COLO829 (cell line): ENCODE results near the gene ETV3.

Experiments used
- DNase-seq: peaks from one replicate; pipeline ENCODE4 v3.0.0; 2012; ENCODE audit warnings: low spot score

The ETV3 gene

DNA sequence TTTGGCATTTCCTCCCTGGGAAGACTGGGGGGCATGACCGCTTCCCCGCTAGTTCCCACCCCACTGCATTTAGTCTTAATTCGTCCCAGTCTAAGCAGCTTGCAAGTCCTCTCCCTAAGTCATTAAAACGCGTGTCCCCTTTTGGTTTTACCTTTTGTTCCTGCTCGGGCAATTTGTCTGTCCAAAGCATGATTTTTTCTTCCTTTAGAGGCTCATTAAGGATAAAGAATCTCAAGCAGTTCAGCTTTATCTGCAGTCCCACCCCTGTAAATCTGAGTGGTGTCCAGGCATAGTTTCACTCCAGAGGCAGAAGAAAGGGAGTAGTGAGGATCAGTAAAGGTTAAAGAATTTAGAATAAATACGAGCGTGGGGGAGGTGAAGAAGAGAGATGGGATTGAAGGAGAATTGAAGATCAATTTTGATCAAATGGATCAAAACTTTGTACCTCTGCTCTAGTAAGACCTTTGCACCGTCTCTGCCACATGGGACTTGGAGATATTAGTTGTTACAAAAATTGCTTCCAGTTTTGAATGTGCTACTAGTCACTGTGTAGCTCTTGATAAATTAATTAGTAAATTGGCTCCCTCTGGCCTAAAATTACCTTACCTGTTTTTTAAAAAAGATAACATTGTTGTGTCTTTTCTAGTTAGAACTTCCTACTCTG lies 989 bp upstream of the ETV3 start:
- no peak for DNase-seq

GRCh38 chr1:157137408-157138219 lies 581 bp downstream of the ETV3 start:
- DNase-seq, result no peak

- no peak for DNase-seq
These were observed 1.2 kb downstream of the ETV3 start for GRCh38 chr1:157137046-157137407.

- DNase-seq, result no peak
These were observed 2.1 kb downstream of the ETV3 start for GRCh38 chr1:157136133-157136532.

- no peak for DNase-seq
These were observed 2.5 kb downstream of the ETV3 start for GRCh38 chr1:157135646-157136045.

DNA sequence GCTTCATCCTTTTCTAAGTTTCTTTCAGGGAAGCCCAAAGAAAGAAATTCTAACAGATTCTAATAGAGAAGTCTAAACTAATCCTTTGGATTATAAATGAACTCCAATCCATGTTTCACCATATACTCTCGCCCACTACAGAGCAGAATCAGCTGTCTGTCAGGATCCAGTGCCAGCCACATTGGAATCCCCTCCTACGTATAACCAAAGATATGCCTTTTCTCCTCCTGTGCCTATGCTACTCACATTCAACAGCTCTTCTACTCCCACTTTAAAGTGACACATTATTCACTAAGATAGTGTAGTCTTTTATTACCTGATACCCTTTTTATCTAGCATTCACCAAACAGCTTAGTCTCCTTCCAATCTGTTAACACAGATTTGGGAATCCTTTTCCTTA lies 3.1 kb downstream of the ETV3 start:
- no peak for DNase-seq

DNA sequence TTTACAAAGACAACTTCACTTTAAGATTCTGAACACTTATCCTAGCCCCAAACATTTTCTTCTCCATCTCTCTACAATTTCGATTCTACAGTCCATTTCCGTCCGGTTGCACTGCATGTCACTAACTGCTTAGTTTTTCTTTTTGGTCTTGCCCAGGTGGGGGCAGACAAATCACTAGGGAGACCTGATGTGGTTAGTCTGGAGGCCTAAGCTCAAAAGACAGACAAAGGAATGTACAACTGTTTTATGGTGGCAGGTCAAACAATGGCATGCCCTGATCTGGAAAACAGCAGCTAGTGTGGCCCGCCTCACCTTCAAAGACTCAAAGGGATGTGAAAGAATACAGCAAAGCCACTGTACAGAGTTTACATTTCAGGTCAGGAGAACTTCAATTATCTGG lies 3.8 kb downstream of the ETV3 start:
- no peak for DNase-seq

- no peak for DNase-seq
These were observed 4.8 kb downstream of the ETV3 start for GRCh38 chr1:157133426-157133825.

DNA sequence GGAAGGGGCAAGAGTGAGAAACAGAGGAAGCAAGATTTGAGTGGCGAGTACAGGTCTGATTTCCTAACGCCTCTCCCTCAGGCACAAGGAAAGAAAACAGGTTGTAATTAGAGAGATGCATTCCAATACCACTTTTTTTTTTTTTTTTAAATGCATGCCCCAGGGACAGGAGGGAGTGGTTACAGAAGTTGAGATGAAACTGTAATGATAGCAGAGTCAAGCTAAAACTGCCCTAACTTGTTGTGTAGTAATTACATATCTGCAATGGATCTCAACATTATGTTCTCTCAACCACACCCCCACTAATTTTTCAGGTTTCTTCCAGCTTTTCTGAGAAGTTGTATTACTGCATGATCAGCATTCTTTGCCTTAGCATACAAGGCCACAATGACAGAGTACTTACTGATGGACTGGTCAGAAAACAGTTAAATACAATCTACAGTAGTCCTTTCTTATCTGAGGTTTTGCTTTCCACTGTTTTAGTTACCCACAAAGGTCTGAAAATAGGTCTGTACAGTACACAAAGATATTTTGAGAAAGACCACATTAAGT lies 5.5 kb downstream of the ETV3 start:
- no peak for DNase-seq

- no peak for DNase-seq
These were observed 6.1 kb downstream of the ETV3 start for GRCh38 chr1:157132111-157132510.

DNA sequence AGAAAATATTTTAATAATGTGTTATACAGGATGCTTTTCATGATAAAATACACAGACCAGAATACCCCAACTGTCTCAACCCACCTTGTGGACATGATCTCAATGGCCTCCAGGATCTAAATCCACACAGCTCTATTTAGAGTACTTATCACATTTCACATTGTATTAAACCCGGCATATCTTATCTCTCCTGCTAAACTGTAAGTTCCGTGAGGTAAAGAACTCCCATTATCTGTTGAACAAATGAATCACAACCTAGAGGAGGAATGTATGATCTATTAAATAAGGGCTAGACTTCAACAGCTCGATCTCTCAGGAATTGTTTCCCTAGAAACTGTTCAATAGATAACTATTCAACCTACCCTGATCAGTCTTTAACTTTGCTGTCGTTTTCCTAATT lies 6.9 kb downstream of the ETV3 start:
- DNase-seq, result no peak

GRCh38 chr1:157124855-157125254 lies 13.3 kb downstream of the ETV3 start:
- no peak for DNase-seq

- DNase-seq, result no peak
These were observed 18.7 kb downstream of the ETV3 start for GRCh38 chr1:157119448-157119847.

- DNase-seq, result no peak
These were observed 19.2 kb downstream of the ETV3 start for GRCh38 chr1:157119008-157119407.

- no peak for DNase-seq
These were observed 20.6 kb downstream of the ETV3 start for GRCh38 chr1:157117527-157118057.

GRCh38 chr1:157116737-157117103 lies 21.5 kb downstream of the ETV3 start:
- DNase-seq, result no peak

DNA sequence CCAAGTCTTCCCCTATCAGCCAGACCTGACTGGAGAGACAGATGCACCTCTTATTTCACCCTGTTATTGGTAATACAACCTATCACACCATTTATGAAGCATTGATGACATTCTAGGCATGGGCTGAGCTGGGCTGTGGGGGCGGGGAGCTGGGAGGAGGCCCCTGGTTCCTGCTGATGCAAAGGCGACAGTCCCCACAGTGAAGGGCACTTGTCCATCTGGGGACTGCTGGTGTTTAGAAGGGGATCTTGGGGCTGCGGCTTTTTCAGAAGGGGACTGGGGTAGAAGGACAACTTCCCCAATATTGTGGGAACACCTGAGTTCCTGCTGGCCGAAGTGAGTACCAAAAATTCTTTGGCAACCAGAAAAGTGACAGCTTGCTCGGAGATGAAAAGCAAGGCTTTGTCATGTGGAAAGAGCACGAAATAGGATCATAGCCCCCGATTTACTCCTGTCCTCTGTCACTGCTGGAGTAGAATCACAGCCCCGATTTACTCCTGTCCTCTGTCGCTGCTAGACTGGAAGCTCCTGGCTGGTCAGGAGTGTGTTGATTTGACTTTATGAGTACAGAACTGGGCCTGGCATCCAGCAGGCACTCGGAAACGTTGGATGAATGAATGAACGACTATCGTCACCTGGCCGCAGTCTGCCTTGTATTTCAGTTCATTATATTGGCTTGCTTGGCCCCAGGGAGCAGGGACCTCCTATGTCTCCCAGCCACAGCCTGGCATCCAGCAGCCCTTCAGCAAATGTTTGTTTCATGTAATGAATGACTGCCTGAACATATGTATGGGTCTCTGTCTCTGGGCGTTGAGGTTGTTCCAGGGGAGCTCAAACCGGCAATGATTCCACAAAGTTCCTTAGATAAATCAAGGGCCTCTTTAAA lies 22.1 kb downstream of the ETV3 start:
- DNase-seq, result no peak

DNA sequence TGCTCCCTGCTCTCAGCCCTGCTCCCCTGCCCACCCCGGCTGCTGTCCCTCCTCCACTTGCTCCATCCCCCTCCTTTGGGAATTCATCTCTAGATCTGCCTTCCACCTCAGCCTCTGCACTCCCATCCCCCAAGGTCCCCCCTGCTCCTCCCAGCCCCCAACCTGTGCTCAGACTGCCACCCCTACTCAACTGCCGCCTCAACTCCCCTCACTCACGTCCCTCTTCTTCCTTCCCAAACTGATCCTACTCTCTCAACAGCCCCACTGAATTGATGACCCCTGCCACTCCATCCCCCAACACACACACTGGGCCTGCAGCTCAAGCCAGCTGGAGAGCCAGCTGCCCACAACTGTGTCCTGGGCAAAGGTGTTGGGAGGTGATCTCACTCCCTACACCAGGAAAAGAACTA lies 22.8 kb downstream of the ETV3 start:
- no peak for DNase-seq

- DNase-seq, result no peak
These were observed 23.7 kb downstream of the ETV3 start for GRCh38 chr1:157114183-157115121.

DNA sequence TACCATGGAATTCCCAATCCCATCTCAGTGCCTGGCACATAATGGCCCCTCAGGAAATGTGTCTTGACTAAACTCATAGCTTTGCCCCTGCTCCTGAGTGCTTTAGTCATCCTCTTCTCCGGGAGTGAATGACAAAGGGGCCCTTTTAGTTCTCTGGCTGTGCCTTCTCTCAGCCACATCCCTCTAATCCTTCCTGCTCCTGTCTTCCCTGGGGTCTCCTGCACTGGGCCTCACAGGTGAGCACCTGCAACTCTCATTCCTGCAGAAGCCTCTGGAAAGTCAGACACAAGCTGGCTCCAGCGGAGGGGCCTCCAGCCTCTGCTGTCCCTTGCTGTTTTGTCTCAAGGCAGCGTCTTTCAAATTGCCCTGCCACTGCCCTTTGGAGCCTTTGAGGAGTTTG lies 24.6 kb downstream of the ETV3 start:
- DNase-seq, result peak; percentile 71

DNA sequence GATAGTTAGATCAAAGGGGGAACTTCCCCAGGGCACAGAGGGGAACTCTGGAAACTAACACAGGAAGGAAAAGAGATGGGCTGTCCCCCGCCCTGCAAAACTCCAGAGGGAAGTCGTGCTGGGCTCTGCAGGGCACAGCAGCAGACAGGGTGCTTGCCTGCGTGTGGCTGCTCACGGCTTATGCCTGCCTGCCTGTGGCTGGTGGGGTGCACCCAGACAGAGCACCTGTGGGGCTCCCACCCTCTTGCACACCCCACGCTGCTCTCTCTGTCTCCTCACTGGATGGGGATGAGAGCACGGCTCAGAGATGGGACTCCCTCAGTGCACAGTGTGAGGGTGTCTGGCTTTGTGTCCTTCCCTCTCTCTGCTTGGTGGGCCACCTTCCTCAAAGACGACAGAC lies 25.1 kb downstream of the ETV3 start:
- DNase-seq, result no peak
